ENCODE results near the gene POLRMT. TPM values are rescaled to one million over a fixed set of nuclear protein-coding genes. Genes with fewer than 3 reads are reported as not detected.

POLRMT gene
- total RNA-seq, 6 donors from 2014 or later: 26.7 to 86.5 (median 50.9) TPM

- H3K36me3 ChIP-seq: peaks cover 14 to 57% (median 48%) of the 10 kb centered on the region in 4 donors
Measured at GRCh38 chr19:581399-582111, 51.8 kb downstream of the POLRMT start.

GRCh38 chr19:580274-580835, 53.0 kb downstream of the POLRMT start:
- WGBS, 2 donors: 84 to 98% methylated on average over 12 to 20 of the region's 22 CpGs
- H3K4me1 ChIP-seq: peaks cover 9 to 31% (median 11%) of the 10 kb centered on the region in 4 donors
- ATAC-seq (ENCODE audit: low FRiP score in 2 of 2): no peak

More at GRCh38 chr19:581399-582111, 51.8 kb downstream of the POLRMT start:
- TF ChIP-seq POLR2A (IDR thresholded peaks at IDR 0.05) (no peak), EP300 (IDR thresholded peaks at IDR 0.05) (no peak), POLR2AphosphoS5 (IDR thresholded peaks at IDR 0.05) (no peak)
- TF ChIP-seq, protein P1, sequence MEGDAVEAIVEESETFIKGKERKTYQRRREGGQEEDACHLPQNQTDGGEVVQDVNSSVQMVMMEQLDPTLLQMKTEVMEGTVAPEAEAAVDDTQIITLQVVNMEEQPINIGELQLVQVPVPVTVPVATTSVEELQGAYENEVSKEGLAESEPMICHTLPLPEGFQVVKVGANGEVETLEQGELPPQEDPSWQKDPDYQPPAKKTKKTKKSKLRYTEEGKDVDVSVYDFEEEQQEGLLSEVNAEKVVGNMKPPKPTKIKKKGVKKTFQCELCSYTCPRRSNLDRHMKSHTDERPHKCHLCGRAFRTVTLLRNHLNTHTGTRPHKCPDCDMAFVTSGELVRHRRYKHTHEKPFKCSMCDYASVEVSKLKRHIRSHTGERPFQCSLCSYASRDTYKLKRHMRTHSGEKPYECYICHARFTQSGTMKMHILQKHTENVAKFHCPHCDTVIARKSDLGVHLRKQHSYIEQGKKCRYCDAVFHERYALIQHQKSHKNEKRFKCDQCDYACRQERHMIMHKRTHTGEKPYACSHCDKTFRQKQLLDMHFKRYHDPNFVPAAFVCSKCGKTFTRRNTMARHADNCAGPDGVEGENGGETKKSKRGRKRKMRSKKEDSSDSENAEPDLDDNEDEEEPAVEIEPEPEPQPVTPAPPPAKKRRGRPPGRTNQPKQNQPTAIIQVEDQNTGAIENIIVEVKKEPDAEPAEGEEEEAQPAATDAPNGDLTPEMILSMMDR (IDR thresholded peaks at IDR 0.05): no peak
- ATAC-seq (ENCODE audit: low FRiP score in 2 of 2): no peak
- no peaks in the 10 kb centered on the region for H3K9me3 ChIP-seq
- peaks cover 0 to 21% (median 1%) of the 10 kb centered on the region in 4 donors for H3K4me1 ChIP-seq
- 91 to 94% methylated on average over 11 to 39 of the region's 40 CpGs for WGBS, 2 donors
- no peak overlapping the region for H3K4me3 ChIP-seq
- no peak overlapping the region for H3K27ac ChIP-seq
- no peaks in the 10 kb centered on the region for H3K27me3 ChIP-seq
- DNase-seq: peak in 1 of 2 donors; percentile 67

GRCh38 chr19:579842-580155, 53.5 kb downstream of the POLRMT start:
- Histone ChIP-seq H3K27ac (no peak overlapping the region), H3K4me1 (peaks cover 15 to 37% (median 16%) of the 10 kb centered on the region in 4 donors), H3K4me3 (no peak overlapping the region), H3K36me3 (peaks cover 14 to 57% (median 48%) of the 10 kb centered on the region in 4 donors), H3K9me3 (no peaks in the 10 kb centered on the region), H3K27me3 (no peaks in the 10 kb centered on the region)
- WGBS, 2 donors: 94 to 96% methylated on average over 6 to 8 of the region's 11 CpGs
- DNase-seq (peak in 1 of 2 donors; percentile 59), ATAC-seq (ENCODE audit: low FRiP score in 2 of 2) (no peak)
- TF ChIP-seq POLR2AphosphoS5 (IDR thresholded peaks at IDR 0.05): no peak
- TF ChIP-seq, protein P1 (IDR thresholded peaks at IDR 0.05): no peak
- no peak for TF ChIP-seq EP300 (IDR thresholded peaks at IDR 0.05)
- no peak for TF ChIP-seq POLR2A (IDR thresholded peaks at IDR 0.05)

More at GRCh38 chr19:580274-580835, 53.0 kb downstream of the POLRMT start:
- TF ChIP-seq EP300 (IDR thresholded peaks at IDR 0.05) (no peak), POLR2A (IDR thresholded peaks at IDR 0.05) (no peak), POLR2AphosphoS5 (IDR thresholded peaks at IDR 0.05) (no peak)
- TF ChIP-seq, protein P1 (IDR thresholded peaks at IDR 0.05): no peak
- Histone ChIP-seq H3K27ac (no peak overlapping the region), H3K4me3 (no peak overlapping the region), H3K9me3 (no peaks in the 10 kb centered on the region), H3K27me3 (no peaks in the 10 kb centered on the region), H3K36me3 (peaks cover 14 to 57% (median 48%) of the 10 kb centered on the region in 4 donors)
- DNase-seq: peak in 1 of 2 donors; percentile 75

DNA sequence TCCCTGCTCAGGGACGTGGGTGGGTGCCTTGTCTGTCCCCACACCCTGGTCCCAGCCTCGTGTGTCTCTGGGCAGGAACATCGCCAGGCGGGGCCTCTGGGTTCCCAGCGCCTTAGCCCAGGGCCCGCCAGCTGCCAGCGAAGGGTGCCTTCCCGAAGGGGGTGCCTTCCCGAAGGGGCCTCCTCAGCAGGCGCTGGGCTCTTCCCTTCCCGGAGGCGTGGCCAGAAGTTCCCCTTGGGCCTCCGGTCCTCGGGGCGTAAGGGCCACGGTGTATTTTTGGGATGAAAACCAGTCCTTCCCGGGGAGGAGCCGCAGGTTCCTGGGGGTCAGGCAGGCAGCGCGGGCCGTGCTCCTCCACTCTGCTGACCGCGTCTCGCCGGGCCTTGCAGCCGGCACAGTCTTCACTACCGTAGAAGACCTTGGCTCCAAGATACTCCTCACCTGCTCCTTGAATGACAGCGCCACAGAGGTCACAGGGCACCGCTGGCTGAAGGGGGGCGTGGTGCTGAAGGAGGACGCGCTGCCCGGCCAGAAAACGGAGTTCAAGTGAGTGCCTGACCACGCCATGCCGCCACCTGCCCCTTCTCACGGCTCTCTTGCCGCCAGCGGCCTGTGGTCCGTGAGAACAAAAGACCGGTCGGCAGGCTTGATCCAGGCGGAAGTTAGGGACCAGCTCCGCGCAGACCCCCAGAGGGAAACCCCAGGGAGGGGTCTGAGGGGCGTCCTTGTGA, 54.1 kb downstream of the POLRMT start:
- no peak overlapping the region for H3K4me3 ChIP-seq
- 91 to 93% methylated on average over 36 to 43 of the region's 46 CpGs for WGBS, 2 donors
- H3K36me3 ChIP-seq: peaks cover 14 to 57% (median 48%) of the 10 kb centered on the region in 4 donors
- H3K27me3 ChIP-seq: no peaks in the 10 kb centered on the region
- peak in 1 of 2 donors; percentile 78 for DNase-seq
- no peaks in the 10 kb centered on the region for H3K9me3 ChIP-seq
- TF ChIP-seq POLR2A (IDR thresholded peaks at IDR 0.05) (no peak), POLR2AphosphoS5 (IDR thresholded peaks at IDR 0.05) (no peak), EP300 (IDR thresholded peaks at IDR 0.05) (no peak)
- TF ChIP-seq, protein P1 (IDR thresholded peaks at IDR 0.05): no peak
- H3K27ac ChIP-seq: no peak overlapping the region
- H3K4me1 ChIP-seq: peaks cover 20 to 40% (median 21%) of the 10 kb centered on the region in 4 donors
- ATAC-seq (ENCODE audit: low FRiP score in 2 of 2): no peak
